GM21381 (cell line): ENCODE data around the gene ATP7B.
"Not testable (repeated sequence)": the region's sequence is repeated elsewhere in the genome, so short reads cannot be mapped to it uniquely, and the experiment has no call there.

Experiments used
- ATAC-seq: cut with Tn5 transposase; IDR thresholded peaks from one replicate; pipeline ENCODE4 v1.9.1; 2021; ENCODE audit warnings: mild to moderate bottlenecking, moderate library complexity; ENCODE audit not compliant: unreplicated experiment

The ATP7B gene

GRCh38 chr13:52010890-52011631 is at the start of gene ATP7B:
Gene ATP7B, minus strand, starts transcription at chr13:52011450. Its CDS starts 113 bp downstream, at chr13:52011337.
- peak; percentile 1 for ATAC-seq

GRCh38 chr13:52053460-52053859 is 42.2 kb upstream of the ATP7B start:
- no peak for ATAC-seq

- no peak for ATAC-seq
These were observed 40.1 kb upstream of the ATP7B start for GRCh38 chr13:52051400-52051799.

GRCh38 chr13:52048516-52048915 is 37.3 kb upstream of the ATP7B start:
- ATAC-seq: no peak

GRCh38 chr13:52047463-52047862 is 36.2 kb upstream of the ATP7B start:
- no peak for ATAC-seq

GRCh38 chr13:52043675-52044074 is 32.4 kb upstream of the ATP7B start:
- ATAC-seq: no peak

GRCh38 chr13:52036037-52036436 is 24.8 kb upstream of the ATP7B start:
- no peak for ATAC-seq

- ATAC-seq: no peak
These were observed 23.5 kb upstream of the ATP7B start for GRCh38 chr13:52034616-52035226.

GRCh38 chr13:52033039-52033438 is 21.8 kb upstream of the ATP7B start:
- ATAC-seq: no peak

- ATAC-seq: not testable (repeated sequence)
These were observed 19.2 kb upstream of the ATP7B start for GRCh38 chr13:52030401-52030800.

- ATAC-seq: no peak
These were observed 18.3 kb upstream of the ATP7B start for GRCh38 chr13:52029569-52029968.

- ATAC-seq: no peak
These were observed 16.6 kb upstream of the ATP7B start for GRCh38 chr13:52027832-52028231.

- no peak for ATAC-seq
These were observed 15.0 kb upstream of the ATP7B start for GRCh38 chr13:52026246-52026626.

GRCh38 chr13:52025475-52026245 is 14.4 kb upstream of the ATP7B start:
- ATAC-seq: no peak

GRCh38 chr13:52024481-52024880 is 13.2 kb upstream of the ATP7B start, which contains the start of gene UTP14C:
Gene UTP14C, plus strand, starts transcription at chr13:52024691. Its CDS starts 4,114 bp downstream, at chr13:52028805.
- ATAC-seq: no peak

- ATAC-seq: no peak
These were observed 11.1 kb upstream of the ATP7B start for GRCh38 chr13:52022356-52022755.

GRCh38 chr13:52020191-52020590 is 8.9 kb upstream of the ATP7B start:
- no peak for ATAC-seq

GRCh38 chr13:52016296-52016695 is 5.0 kb upstream of the ATP7B start:
- no peak for ATAC-seq

GRCh38 chr13:52012512-52012836 is 1.2 kb upstream of the ATP7B start:
- ATAC-seq: no peak

- ATAC-seq: peak; percentile 99
These were observed 622 bp upstream of the ATP7B start, which contains the start of gene ALG11 for GRCh38 chr13:52011632-52012511. Gene ALG11, plus strand, starts transcription at chr13:52012398. Its CDS starts 21 bp downstream, at chr13:52012419.

- ATAC-seq: no peak
These were observed 1.3 kb downstream of the ATP7B start for GRCh38 chr13:52009946-52010345.
